Adrenal gland (tissue), 12 donors: ENCODE results near the gene RDH14. TPM values are rescaled to one million over a fixed set of nuclear protein-coding genes. Genes with fewer than 3 reads are reported as not detected.

Source experiments
- DNase-seq, 7 donors: peaks; one replicate each; pipeline ENCODE4 v3.0.0-alpha.2; 2019 to 2020
- H3K27ac ChIP-seq, 5 donors: fragments of 200-600 bp; sonication (generic) in 4 of 5; 1 replicate in 3 of 5; 2 replicates in 2 of 5; pipeline versions ENCODE4 v1.5.1 to v1.8.0; 2016 to 2020; ENCODE audit warnings: mild to moderate bottlenecking in 1 of 5
- H3K27me3 ChIP-seq: fragments of 200-600 bp; 2 replicates; pipeline ENCODE4 v1.8.0; 2021
- H3K36me3 ChIP-seq, 2 donors: fragments of 200-600 bp; replicated peaks in 1 of 2; 1 replicate in 1 of 2; 2 replicates in 1 of 2; pipeline versions ENCODE4 v1.5.1 to v1.8.0; 2018 to 2022
- H3K4me1 ChIP-seq, 2 donors: fragments of 200-600 bp; replicated peaks in 1 of 2; 1 replicate in 1 of 2; 2 replicates in 1 of 2; pipeline versions ENCODE4 v1.5.1 to v1.8.0; 2018 to 2021
- H3K4me3 ChIP-seq, 4 donors: fragments of 200-600 bp; sonication (generic) in 3 of 4; one replicate each; pipeline ENCODE4 v1.5.1; 2016 to 2018
- H3K9me3 ChIP-seq, 3 donors: fragments of 200-600 bp; sonication (generic) in 1 of 3; replicated peaks in 1 of 3; 1 replicate in 2 of 3; 2 replicates in 1 of 3; pipeline versions ENCODE4 v1.5.1 to v1.8.0; 2016 to 2021
- CTCF ChIP-seq, 6 experiments: fragments of 450-650 bp in 4 of 6; fragments of 200-600 bp in 2 of 6; sonication (generic) in 1 of 6; IDR thresholded peaks; 1 replicate in 5 of 6; 2 replicates in 1 of 6; pipeline versions ENCODE4 v1.5.1 to v1.8.0; 2016 to 2021; ENCODE audit warnings: antibody characterized with exemption in 6 of 6, mild to moderate bottlenecking in 2 of 6, moderate library complexity in 1 of 6
- POLR2A ChIP-seq, 2 donors: fragments of 450-650 bp; IDR thresholded peaks; one replicate each; pipeline ENCODE4 v1.6.1; 2017; ENCODE audit warnings: antibody characterized with exemption in 2 of 2, mild to moderate bottlenecking in 2 of 2, moderate library complexity in 1 of 2
- WGBS, 4 donors: extraction: QIAGEN DNeasy Blood & Tissue Kit in 2 of 4; methylation state at CpG; one replicate each; pipeline versions ENCODE4 v1.1.5 to v1.1.7; 2013 to 2017; 5-methylcytosine and 5-hydroxymethylcytosine counted together
- intact Hi-C, 2 donors: fragments of 100-400 bp; cut with DNase I; formaldehyde crosslinking; loops; one replicate each; pipeline versions ENCODE4 v1.14.1 to v1.15.0; 2022 to 2023
- polyA plus RNA-seq, 3 donors: library from polyadenylated mRNA; stranded (reverse); fragments of 200-250 nt in 2 of 3; fragments of 350-450 nt in 1 of 3; fragmentation: Illumina TruSeq in 1 of 3; extraction: RNeasy Lipid Tissue Mini Kit (QIAGEN cat#74804) in 1 of 3; gene quantifications; one replicate each; pipeline ENCODE4 v1.2.3, GENCODE V29; 2013 to 2014
- total RNA-seq, 9 donors: library from RNA; depleted of rRNA in 4 of 9; stranded (reverse); fragments of >200 nt in 4 of 9; fragments of 120-200 nt in 1 of 9; fragmentation: NEBNext Ultra II Directional in 1 of 9; extraction: Animal tissue kit (Norgen Biotek cat#: 25700) in 1 of 9; gene quantifications; one replicate each; pipeline versions ENCODE4 v1.1.0 to v1.2.4, GENCODE V29; 2013 to 2023
- donor health status: healthy with polysubstance abuse.
- donor health status: Bipolar disorder and iron deficiency.
- donor health status: DM: yes; HTN: yes; CAD: no.
- donor health status: DM: no; HTN: no; CAD: no.
- donor health status: DM: no; HTN: no; CAD: no.
- donor health status: DM: yes; HTN: yes; CAD: no.

Gene RDH14
- total and polyA plus RNA-seq, 12 donors: 9.7 to 48.6 (median 28.4) TPM

GRCh38 chr2:18604531-18604885 lies 44.1 kb upstream of the RDH14 start:
- Histone ChIP-seq H3K27ac (no peak overlapping the region), H3K4me1 (peaks cover 0 to 14% of the 10 kb centered on the region in 2 donors), H3K27me3 (no peaks in the 10 kb centered on the region), H3K36me3 (no peaks in the 10 kb centered on the region), H3K9me3 (no peaks in the 10 kb centered on the region), H3K4me3 (no peak overlapping the region)
- TF ChIP-seq CTCF (IDR thresholded peaks at IDR 0.05) (no peak), POLR2A (IDR thresholded peaks at IDR 0.05) (no peak)
- no peak for DNase-seq
- 64 to 80% (median 74%) methylated on average over 2 of the region's 2 CpGs for WGBS, 4 donors
- intact Hi-C loops: no loop called here

GRCh38 chr2:18603854-18604530 lies 43.5 kb upstream of the RDH14 start:
- Histone ChIP-seq H3K4me1 (peaks cover 0 to 14% of the 10 kb centered on the region in 2 donors), H3K9me3 (no peaks in the 10 kb centered on the region), H3K27ac (no peak overlapping the region), H3K27me3 (no peaks in the 10 kb centered on the region), H3K36me3 (no peaks in the 10 kb centered on the region), H3K4me3 (no peak overlapping the region)
- DNase-seq: no peak
- TF ChIP-seq POLR2A (IDR thresholded peaks at IDR 0.05) (no peak), CTCF (IDR thresholded peaks at IDR 0.05) (no peak)
- intact Hi-C loops: no loop called here
- WGBS, 4 donors: 84 to 89% (median 85%) methylated on average over 3 of the region's 3 CpGs

GRCh38 chr2:18602298-18602697 lies 41.8 kb upstream of the RDH14 start:
- Histone ChIP-seq H3K27ac (no peak overlapping the region), H3K27me3 (no peaks in the 10 kb centered on the region), H3K9me3 (no peaks in the 10 kb centered on the region), H3K36me3 (no peaks in the 10 kb centered on the region), H3K4me1 (peaks cover 0 to 14% of the 10 kb centered on the region in 2 donors), H3K4me3 (no peak overlapping the region)
- TF ChIP-seq CTCF (IDR thresholded peaks at IDR 0.05) (no peak), POLR2A (IDR thresholded peaks at IDR 0.05) (no peak)
- DNase-seq: no peak
- WGBS, 4 donors: 84 to 97% (median 95%) methylated on average over 2 of the region's 2 CpGs
- intact Hi-C loops: no loop called here

GRCh38 chr2:18600255-18600613 lies 39.8 kb upstream of the RDH14 start:
- intact Hi-C loops: no loop called here
- Histone ChIP-seq H3K36me3 (no peaks in the 10 kb centered on the region), H3K4me1 (peaks cover 0 to 14% of the 10 kb centered on the region in 2 donors), H3K27me3 (no peaks in the 10 kb centered on the region), H3K4me3 (no peak overlapping the region), H3K27ac (no peak overlapping the region), H3K9me3 (no peaks in the 10 kb centered on the region)
- no peak for TF ChIP-seq POLR2A (IDR thresholded peaks at IDR 0.05)
- 67 to 91% (median 79%) methylated on average over 2 of the region's 2 CpGs for WGBS, 4 donors
- no peak for DNase-seq
